Liver (tissue), 9 donors: Measurements from ENCODE around the gene DSPP. TPM values are rescaled to one million over a fixed set of nuclear protein-coding genes. Genes with fewer than 3 reads are reported as not detected.

Source experiments
- DNase-seq: peaks from one replicate; pipeline ENCODE4 v3.0.0-alpha.2; 2017; ENCODE audit warnings: low spot score
- H3K27ac ChIP-seq, 2 donors: one replicate each; pipeline ENCODE4 v1.7.0; 2013; ENCODE audit warnings: inconsistent platforms in 2 of 2, low read length in 2 of 2, control low read depth in 1 of 2, low read depth in 1 of 2, mild to moderate bottlenecking in 1 of 2
- H3K27me3 ChIP-seq, 4 donors: one replicate each; pipeline versions ENCODE4 v1.6.1 to v1.7.0; 2013; ENCODE audit warnings: low read length in 3 of 4, inconsistent platforms in 1 of 4, mild to moderate bottlenecking in 1 of 4, moderate library complexity in 1 of 4; ENCODE audit not compliant: control insufficient read depth in 4 of 4, insufficient read depth in 4 of 4
- H3K36me3 ChIP-seq, 4 donors: one replicate each; pipeline versions ENCODE4 v1.6.1 to v1.7.0; 2013; ENCODE audit warnings: low read length in 3 of 4, mild to moderate bottlenecking in 3 of 4, low read depth in 1 of 4, moderate library complexity in 1 of 4; ENCODE audit not compliant: control insufficient read depth in 4 of 4, insufficient read depth in 3 of 4
- H3K4me1 ChIP-seq, 4 donors: one replicate each; pipeline versions ENCODE4 v1.6.1 to v1.7.0; 2013; ENCODE audit warnings: low read length in 3 of 4, mild to moderate bottlenecking in 3 of 4, moderate library complexity in 1 of 4; ENCODE audit not compliant: control insufficient read depth in 4 of 4, insufficient read depth in 4 of 4
- H3K4me3 ChIP-seq, 3 donors: one replicate each; pipeline versions ENCODE4 v1.6.1 to v1.7.0; 2013; ENCODE audit warnings: low read length in 3 of 3, control low read depth in 1 of 3, low read depth in 1 of 3, mild to moderate bottlenecking in 1 of 3
- H3K9ac ChIP-seq, 2 donors: one replicate each; pipeline ENCODE4 v1.7.0; 2013; ENCODE audit warnings: low read length in 2 of 2, mild to moderate bottlenecking in 2 of 2, moderate library complexity in 2 of 2, control low read depth in 1 of 2, low read depth in 1 of 2
- H3K9me3 ChIP-seq, 4 donors: one replicate each; pipeline versions ENCODE4 v1.6.1 to v1.7.0; 2013; ENCODE audit warnings: low read length in 3 of 4; ENCODE audit not compliant: control insufficient read depth in 4 of 4
- ATF3 ChIP-seq: IDR thresholded peaks from 2 replicates; pipeline ENCODE4 v1.6.1; 2016; ENCODE audit warnings: antibody characterized with exemption
- EGR1 ChIP-seq, 2 donors: IDR thresholded peaks; 2 replicates each; pipeline ENCODE4 v1.6.1; 2016 to 2018; ENCODE audit warnings: antibody characterized with exemption in 2 of 2, low read depth in 2 of 2
- FOXA1 ChIP-seq: IDR thresholded peaks from 2 replicates; pipeline ENCODE4 v1.6.1; 2016; ENCODE audit warnings: antibody characterized with exemption
- FOXA2 ChIP-seq: IDR thresholded peaks from 2 replicates; pipeline ENCODE4 v1.6.1; 2016; ENCODE audit warnings: antibody characterized with exemption
- GABPA ChIP-seq, 2 donors: IDR thresholded peaks in 1 of 2; conservative IDR thresholded peaks in 1 of 2; 2 replicates each; pipeline ENCODE4 v1.6.1; 2016; ENCODE audit warnings: antibody characterized with exemption in 2 of 2, mild to moderate bottlenecking in 1 of 2, moderate library complexity in 1 of 2
- HNF4A ChIP-seq, 2 donors: conservative IDR thresholded peaks; 2 replicates each; pipeline ENCODE4 v1.6.1; 2016; ENCODE audit warnings: antibody characterized with exemption in 2 of 2, mild to moderate bottlenecking in 2 of 2
- HNF4G ChIP-seq: IDR thresholded peaks from 2 replicates; pipeline ENCODE4 v1.6.1; 2016; ENCODE audit warnings: antibody characterized with exemption
- JUND ChIP-seq, 2 donors: IDR thresholded peaks; 2 replicates each; pipeline ENCODE4 v1.6.1; 2016; ENCODE audit warnings: antibody characterized with exemption in 2 of 2
- MAX ChIP-seq: IDR thresholded peaks from 2 replicates; pipeline ENCODE4 v1.6.1; 2016; ENCODE audit warnings: antibody characterized with exemption
- NR2F2 ChIP-seq: IDR thresholded peaks from 2 replicates; pipeline ENCODE4 v1.6.1; 2016; ENCODE audit warnings: antibody characterized with exemption
- RAD21 ChIP-seq, 2 donors: IDR thresholded peaks; 2 replicates each; pipeline ENCODE4 v1.6.1; 2016; ENCODE audit warnings: antibody characterized with exemption in 2 of 2, mild to moderate bottlenecking in 2 of 2
- REST ChIP-seq: IDR thresholded peaks from 2 replicates; pipeline ENCODE4 v1.6.1; 2016; ENCODE audit warnings: antibody characterized with exemption, mild to moderate bottlenecking
- RXRA ChIP-seq, 2 donors: IDR thresholded peaks; 2 replicates each; pipeline ENCODE4 v1.6.1; 2017 to 2018; ENCODE audit warnings: antibody characterized with exemption in 2 of 2, mild to moderate bottlenecking in 1 of 2
- SP1 ChIP-seq: IDR thresholded peaks from 2 replicates; pipeline ENCODE4 v1.6.1; 2018; ENCODE audit warnings: antibody characterized with exemption, mild to moderate bottlenecking
- TAF1 ChIP-seq: conservative IDR thresholded peaks from 2 replicates; pipeline ENCODE4 v1.6.1; 2016; ENCODE audit warnings: antibody characterized with exemption, mild to moderate bottlenecking
- YY1 ChIP-seq: IDR thresholded peaks from 2 replicates; pipeline ENCODE4 v1.6.1; 2016; ENCODE audit warnings: antibody characterized with exemption, mild to moderate bottlenecking
- ZBTB33 ChIP-seq: IDR thresholded peaks from 2 replicates; pipeline ENCODE4 v1.6.1; 2016; ENCODE audit warnings: antibody characterized with exemption
- WGBS: extraction: QIAGEN DNeasy Blood & Tissue Kit; methylation state at CpG from one replicate; pipeline ENCODE4 v1.1.7; 2013; 5-methylcytosine and 5-hydroxymethylcytosine counted together
- polyA plus RNA-seq, 2 donors: library from polyadenylated mRNA; stranded (reverse) in 1 of 2; unstranded in 1 of 2; fragments of 200-250 nt in 1 of 2; fragments of >200 nt in 1 of 2; fragmentation: Nextera tagmentation in 1 of 2; extraction: Ambion mirVana in 1 of 2; gene quantifications; one replicate each; pipeline versions ENCODE4 v1.2.1 to v1.2.3, GENCODE V29; 2013 to 2015
- total RNA-seq, 2 donors: library from RNA; depleted of rRNA; stranded (reverse); fragments of >200 nt; gene quantifications; one replicate each; pipeline ENCODE4 v1.2.3, GENCODE V29; 2014
- TF ChIP-seq, protein P1 (sequence below): fragments of 150-350 bp; IDR thresholded peaks from 2 replicates; pipeline ENCODE4 v1.5.1; 2017; ENCODE audit warnings: improper control_type of control experiment, low read depth, low read length; ENCODE audit not compliant: missing input control
- donor health status: healthy.
- donor health status: healthy.
- donor health status: healthy.
- donor health status: healthy.
- donor health status: healthy.

DSPP gene
- total and polyA plus RNA-seq, 4 donors, result under 0.01 TPM; not detected in 3

DNA sequence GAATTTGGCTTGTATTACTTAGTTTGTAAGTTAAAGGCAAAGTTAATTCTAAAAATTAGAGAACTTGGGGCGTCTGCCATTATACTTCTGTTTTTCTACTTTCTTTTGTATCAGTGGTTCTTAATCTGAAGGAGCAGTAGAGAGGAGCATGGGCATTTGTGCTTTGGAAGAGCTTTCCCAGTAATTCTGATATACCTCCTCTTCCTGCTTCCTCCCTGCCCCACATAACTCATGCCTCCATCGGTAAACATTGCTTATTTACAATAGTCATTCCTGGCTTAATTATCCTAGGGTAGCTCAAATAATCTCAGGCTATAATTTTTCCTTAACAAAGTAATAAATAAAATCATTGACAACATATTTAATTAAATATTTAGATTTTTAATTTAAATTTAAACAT, 42.1 kb upstream of the DSPP start:
- no peak overlapping the region for H3K27ac ChIP-seq
- TF ChIP-seq ZBTB33, result no peak
- TF ChIP-seq NR2F2, result no peak
- TF ChIP-seq EGR1 (IDR thresholded peaks at IDR 0.05; ENCODE audit: low read depth in 2 of 2), result no peak
- no peak for TF ChIP-seq GABPA (IDR thresholded peaks at IDR 0.05 in 1 of 2, conservative IDR thresholded peaks at IDR 0.05 in 1 of 2)
- TF ChIP-seq RAD21 (IDR thresholded peaks at IDR 0.05), result no peak
- TF ChIP-seq YY1, result no peak
- no peak for TF ChIP-seq REST
- no peak for TF ChIP-seq ATF3
- TF ChIP-seq, protein P1, sequence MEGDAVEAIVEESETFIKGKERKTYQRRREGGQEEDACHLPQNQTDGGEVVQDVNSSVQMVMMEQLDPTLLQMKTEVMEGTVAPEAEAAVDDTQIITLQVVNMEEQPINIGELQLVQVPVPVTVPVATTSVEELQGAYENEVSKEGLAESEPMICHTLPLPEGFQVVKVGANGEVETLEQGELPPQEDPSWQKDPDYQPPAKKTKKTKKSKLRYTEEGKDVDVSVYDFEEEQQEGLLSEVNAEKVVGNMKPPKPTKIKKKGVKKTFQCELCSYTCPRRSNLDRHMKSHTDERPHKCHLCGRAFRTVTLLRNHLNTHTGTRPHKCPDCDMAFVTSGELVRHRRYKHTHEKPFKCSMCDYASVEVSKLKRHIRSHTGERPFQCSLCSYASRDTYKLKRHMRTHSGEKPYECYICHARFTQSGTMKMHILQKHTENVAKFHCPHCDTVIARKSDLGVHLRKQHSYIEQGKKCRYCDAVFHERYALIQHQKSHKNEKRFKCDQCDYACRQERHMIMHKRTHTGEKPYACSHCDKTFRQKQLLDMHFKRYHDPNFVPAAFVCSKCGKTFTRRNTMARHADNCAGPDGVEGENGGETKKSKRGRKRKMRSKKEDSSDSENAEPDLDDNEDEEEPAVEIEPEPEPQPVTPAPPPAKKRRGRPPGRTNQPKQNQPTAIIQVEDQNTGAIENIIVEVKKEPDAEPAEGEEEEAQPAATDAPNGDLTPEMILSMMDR, result no peak
- no peak for TF ChIP-seq FOXA1
- no peak for TF ChIP-seq RXRA (IDR thresholded peaks at IDR 0.05)
- TF ChIP-seq TAF1, result no peak
- no peak for TF ChIP-seq HNF4A (conservative IDR thresholded peaks at IDR 0.05)
- no peak for TF ChIP-seq JUND (IDR thresholded peaks at IDR 0.05)
- TF ChIP-seq FOXA2, result no peak
- TF ChIP-seq MAX, result no peak
- no peak for TF ChIP-seq SP1
- no peak for TF ChIP-seq HNF4G
- no peak overlapping the region for H3K9ac ChIP-seq
- WGBS, result 50% methylated on average over 2 of the region's 2 CpGs
- no peaks in the 10 kb centered on the region for H3K9me3 ChIP-seq
- no peak for DNase-seq
- H3K36me3 ChIP-seq, result no peaks in the 10 kb centered on the region
- H3K27me3 ChIP-seq, result no peaks in the 10 kb centered on the region
- H3K4me1 ChIP-seq, result no peaks in the 10 kb centered on the region
- H3K4me3 ChIP-seq, result no peak overlapping the region
